Suprapubic skin (tissue), 4 donors: ENCODE results near the gene NOTCH4. TPM values are rescaled to one million over a fixed set of nuclear protein-coding genes. Genes with fewer than 3 reads are reported as not detected.
A peak's percentile ranks its signal among the peaks of the same experiment; 100 is the strongest.

Source experiments
- DNase-seq, 2 donors: peaks; one replicate each; pipeline ENCODE4 v3.0.0-alpha.2; 2019; ENCODE audit warnings: low spot score in 2 of 2
- H3K27ac ChIP-seq: fragments of 200-600 bp; sonication (generic); one replicate; pipeline ENCODE4 v1.5.1; 2019
- H3K27me3 ChIP-seq: fragments of 200-600 bp; sonication (generic); one replicate; pipeline ENCODE4 v1.5.1; 2019
- H3K36me3 ChIP-seq: fragments of 200-600 bp; sonication (generic); one replicate; pipeline ENCODE4 v1.5.1; 2019
- H3K4me1 ChIP-seq: fragments of 200-600 bp; sonication (generic); one replicate; pipeline ENCODE4 v1.5.1; 2019
- H3K4me3 ChIP-seq: fragments of 200-600 bp; sonication (generic); one replicate; pipeline ENCODE4 v1.5.1; 2019; ENCODE audit warnings: mild to moderate bottlenecking
- H3K9me3 ChIP-seq: fragments of 200-600 bp; sonication (generic); one replicate; pipeline ENCODE4 v1.5.1; 2019
- EP300 ChIP-seq: sonication (generic); formaldehyde crosslinking; IDR thresholded peaks from one replicate; pipeline ENCODE4 v1.6.1; 2017; ENCODE audit warnings: antibody characterized with exemption
- POLR2A ChIP-seq, 2 donors: fragments of 450-650 bp; IDR thresholded peaks; one replicate each; pipeline ENCODE4 v1.6.1; 2017; ENCODE audit warnings: antibody characterized with exemption in 2 of 2, mild to moderate bottlenecking in 2 of 2, moderate library complexity in 2 of 2
- POLR2AphosphoS5 ChIP-seq, 3 donors: sonication (generic); formaldehyde crosslinking; IDR thresholded peaks; one replicate each; pipeline ENCODE4 v1.6.1; 2017; ENCODE audit warnings: antibody characterized with exemption in 3 of 3
- WGBS: methylation state at CpG from one replicate; pipeline ENCODE4 v1.1.5; 2018; 5-methylcytosine and 5-hydroxymethylcytosine counted together
- total RNA-seq, 4 donors: library from RNA; depleted of rRNA; stranded (reverse); fragments of >200 nt; gene quantifications; one replicate each; pipeline ENCODE4 v1.1.0, GENCODE V29; 2016
- TF ChIP-seq, protein P1 (sequence below), 2 donors: fragments of 200-600 bp in 1 of 2; fragments of 450-650 bp in 1 of 2; sonication (generic) in 1 of 2; IDR thresholded peaks; one replicate each; pipeline ENCODE4 v1.5.1; 2016 to 2019; ENCODE audit warnings: antibody characterized with exemption in 2 of 2, mild to moderate bottlenecking in 1 of 2, moderate library complexity in 1 of 2

Gene NOTCH4
- total RNA-seq, 4 donors from 2014 or later = 5.3 to 22.0 (median 10.2) TPM

DNA sequence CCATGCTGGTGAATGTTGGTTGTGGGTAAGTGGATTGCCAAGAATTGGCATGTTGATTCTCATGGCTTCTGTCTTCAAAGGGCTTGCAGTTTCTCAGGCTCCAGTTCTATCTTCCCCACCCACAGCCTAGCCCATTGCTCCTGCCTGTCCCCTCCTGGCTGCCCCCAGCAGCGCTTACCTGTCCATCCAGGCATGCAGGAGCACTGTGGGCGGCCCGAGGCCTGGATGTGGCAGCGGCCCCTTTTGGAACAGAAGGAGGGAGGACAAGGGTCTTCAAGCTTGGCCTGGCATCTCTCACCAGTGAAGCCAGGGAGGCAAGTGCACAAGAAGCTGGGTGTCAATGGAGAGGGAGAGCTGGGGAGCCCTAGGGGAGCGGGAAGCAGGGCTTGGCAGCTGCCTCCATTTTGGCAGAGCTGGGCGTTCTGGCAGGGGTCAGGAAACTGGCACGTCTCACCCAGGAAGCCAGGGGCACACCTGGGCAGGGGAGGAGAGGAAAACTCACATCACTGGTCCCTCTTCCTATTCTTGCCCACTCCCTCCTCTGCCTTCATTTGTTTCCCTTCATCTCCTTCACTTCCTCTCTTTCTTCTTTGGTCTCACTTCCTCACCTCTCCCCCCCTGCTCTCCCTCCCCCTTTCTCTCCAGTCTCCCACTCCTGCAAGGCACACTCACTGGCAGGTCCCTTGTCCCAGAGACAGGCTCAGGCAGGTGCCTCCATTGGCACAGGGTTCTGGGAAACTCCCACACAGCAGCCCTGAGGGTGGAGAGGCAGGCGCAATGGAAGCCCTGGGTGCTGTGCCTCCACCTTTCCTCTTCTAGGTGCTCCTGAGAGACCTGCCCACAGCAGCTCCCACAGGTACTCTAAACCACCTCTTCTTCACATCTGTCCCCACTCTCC lies 1.3 kb downstream of the NOTCH4 start:
- peak overlapping the region; percentile 4 for H3K27ac ChIP-seq
- TF ChIP-seq POLR2AphosphoS5 (IDR thresholded peaks at IDR 0.05) (no peak), EP300 (no peak), POLR2A (IDR thresholded peaks at IDR 0.05) (no peak)
- TF ChIP-seq, protein P1, sequence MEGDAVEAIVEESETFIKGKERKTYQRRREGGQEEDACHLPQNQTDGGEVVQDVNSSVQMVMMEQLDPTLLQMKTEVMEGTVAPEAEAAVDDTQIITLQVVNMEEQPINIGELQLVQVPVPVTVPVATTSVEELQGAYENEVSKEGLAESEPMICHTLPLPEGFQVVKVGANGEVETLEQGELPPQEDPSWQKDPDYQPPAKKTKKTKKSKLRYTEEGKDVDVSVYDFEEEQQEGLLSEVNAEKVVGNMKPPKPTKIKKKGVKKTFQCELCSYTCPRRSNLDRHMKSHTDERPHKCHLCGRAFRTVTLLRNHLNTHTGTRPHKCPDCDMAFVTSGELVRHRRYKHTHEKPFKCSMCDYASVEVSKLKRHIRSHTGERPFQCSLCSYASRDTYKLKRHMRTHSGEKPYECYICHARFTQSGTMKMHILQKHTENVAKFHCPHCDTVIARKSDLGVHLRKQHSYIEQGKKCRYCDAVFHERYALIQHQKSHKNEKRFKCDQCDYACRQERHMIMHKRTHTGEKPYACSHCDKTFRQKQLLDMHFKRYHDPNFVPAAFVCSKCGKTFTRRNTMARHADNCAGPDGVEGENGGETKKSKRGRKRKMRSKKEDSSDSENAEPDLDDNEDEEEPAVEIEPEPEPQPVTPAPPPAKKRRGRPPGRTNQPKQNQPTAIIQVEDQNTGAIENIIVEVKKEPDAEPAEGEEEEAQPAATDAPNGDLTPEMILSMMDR (IDR thresholded peaks at IDR 0.05) = no peak
- no peaks in the 10 kb centered on the region for H3K27me3 ChIP-seq
- DNase-seq = no peak
- H3K4me3 ChIP-seq = peak overlapping the region; percentile 21
- no peaks in the 10 kb centered on the region for H3K36me3 ChIP-seq
- no peaks in the 10 kb centered on the region for H3K9me3 ChIP-seq
- H3K4me1 ChIP-seq = peaks cover 22% of the 10 kb centered on the region
- 50% methylated on average over 8 of the region's 8 CpGs for WGBS

GRCh38 chr6:32220021-32220420 lies 3.8 kb downstream of the NOTCH4 start:
- 83% methylated on average over 4 of the region's 4 CpGs for WGBS

GRCh38 chr6:32218167-32218566 lies 5.7 kb downstream of the NOTCH4 start:
- Histone ChIP-seq H3K4me3 (no peak overlapping the region), H3K4me1 (peaks cover 15% of the 10 kb centered on the region), H3K9me3 (no peaks in the 10 kb centered on the region), H3K36me3 (no peaks in the 10 kb centered on the region), H3K27ac (no peak overlapping the region), H3K27me3 (no peaks in the 10 kb centered on the region)
- DNase-seq = no peak
- 86% methylated on average over 3 of the region's 7 CpGs for WGBS
- TF ChIP-seq, protein P1 (IDR thresholded peaks at IDR 0.05) = no peak
- no peak for TF ChIP-seq EP300
- no peak for TF ChIP-seq POLR2A (IDR thresholded peaks at IDR 0.05)
- TF ChIP-seq POLR2AphosphoS5 (IDR thresholded peaks at IDR 0.05) = no peak

More at GRCh38 chr6:32220021-32220420, 3.8 kb downstream of the NOTCH4 start:
- Histone ChIP-seq H3K27ac (no peak overlapping the region), H3K27me3 (no peaks in the 10 kb centered on the region), H3K36me3 (no peaks in the 10 kb centered on the region), H3K9me3 (no peaks in the 10 kb centered on the region), H3K4me1 (peaks cover 22% of the 10 kb centered on the region), H3K4me3 (no peak overlapping the region)
- no peak for DNase-seq
- TF ChIP-seq, protein P1 (IDR thresholded peaks at IDR 0.05) = no peak
- no peak for TF ChIP-seq EP300
- TF ChIP-seq POLR2A (IDR thresholded peaks at IDR 0.05) = no peak
- TF ChIP-seq POLR2AphosphoS5 (IDR thresholded peaks at IDR 0.05) = no peak

- H3K9me3 ChIP-seq = no peaks in the 10 kb centered on the region
- TF ChIP-seq POLR2AphosphoS5 (IDR thresholded peaks at IDR 0.05) (no peak), EP300 (no peak), POLR2A (IDR thresholded peaks at IDR 0.05) (no peak)
- TF ChIP-seq, protein P1 (IDR thresholded peaks at IDR 0.05) = no peak
- no peaks in the 10 kb centered on the region for H3K27me3 ChIP-seq
- peaks cover 7% of the 10 kb centered on the region for H3K4me1 ChIP-seq
- H3K4me3 ChIP-seq = no peak overlapping the region
- DNase-seq = no peak
- no peak overlapping the region for H3K27ac ChIP-seq
- WGBS = 89% methylated on average over 6 of the region's 11 CpGs
- no peaks in the 10 kb centered on the region for H3K36me3 ChIP-seq
Observed at GRCh38 chr6:32216998-32217397, 6.9 kb downstream of the NOTCH4 start.

DNA sequence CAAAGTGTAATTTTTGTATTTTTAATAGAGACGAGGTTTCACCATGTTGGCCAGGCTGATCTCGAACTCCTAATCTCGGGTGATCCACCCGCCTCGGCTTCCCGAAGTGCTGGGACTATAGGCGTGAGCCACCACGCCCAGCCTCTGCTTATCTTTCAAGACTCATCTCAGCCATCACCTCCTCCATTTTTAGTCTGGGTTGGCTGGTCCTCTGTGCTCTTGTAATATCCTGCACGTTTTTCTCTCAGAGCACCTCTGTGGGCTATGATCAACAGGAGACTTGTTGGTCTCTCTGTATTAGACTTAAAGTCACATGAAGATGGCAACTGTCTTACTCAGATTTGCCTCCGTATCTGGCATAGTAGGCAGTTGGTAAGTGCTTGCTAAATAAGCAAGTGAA lies 7.6 kb downstream of the NOTCH4 start:
- DNase-seq = no peak
- no peaks in the 10 kb centered on the region for H3K9me3 ChIP-seq
- TF ChIP-seq POLR2AphosphoS5 (IDR thresholded peaks at IDR 0.05) = no peak
- TF ChIP-seq, protein P1 (IDR thresholded peaks at IDR 0.05) = no peak
- no peak for TF ChIP-seq EP300
- no peak for TF ChIP-seq POLR2A (IDR thresholded peaks at IDR 0.05)
- H3K36me3 ChIP-seq = no peaks in the 10 kb centered on the region
- no peak overlapping the region for H3K4me3 ChIP-seq
- H3K4me1 ChIP-seq = peaks cover 3% of the 10 kb centered on the region
- H3K27me3 ChIP-seq = no peaks in the 10 kb centered on the region
- H3K27ac ChIP-seq = no peak overlapping the region
- 91% methylated on average over 10 of the region's 10 CpGs for WGBS
